ENCODE results near the gene DLST. TPM values are rescaled to one million over a fixed set of nuclear protein-coding genes. Genes with fewer than 3 reads are reported as not detected.

DLST gene
- total RNA-seq, 2 donors from 2014 or later: 68.6 to 91.6 TPM

DNA sequence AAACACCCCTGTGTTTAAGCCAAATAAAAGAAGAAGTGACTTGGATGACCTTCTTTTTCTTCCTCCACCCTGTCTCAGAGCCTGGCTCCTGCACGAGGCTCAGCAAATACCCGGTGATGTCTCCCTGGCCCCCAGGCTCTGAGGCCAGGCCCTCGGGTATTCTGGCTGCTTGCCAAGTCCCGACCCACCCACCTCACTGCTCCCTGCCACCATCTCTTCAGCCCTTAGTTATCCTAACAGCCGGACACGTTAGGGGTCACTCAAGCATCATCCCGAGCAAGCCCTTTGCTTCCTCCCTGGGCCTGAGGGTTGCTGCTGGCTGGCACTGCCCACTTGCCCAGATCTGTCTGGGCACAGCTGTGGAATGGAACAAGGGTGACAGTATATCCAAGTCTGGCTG lies 34.1 kb downstream of the DLST start:
- ATAC-seq (ENCODE audit: insufficient number of reproducible peaks, low FRiP score, low read depth): no peak
- TF ChIP-seq, protein P1, sequence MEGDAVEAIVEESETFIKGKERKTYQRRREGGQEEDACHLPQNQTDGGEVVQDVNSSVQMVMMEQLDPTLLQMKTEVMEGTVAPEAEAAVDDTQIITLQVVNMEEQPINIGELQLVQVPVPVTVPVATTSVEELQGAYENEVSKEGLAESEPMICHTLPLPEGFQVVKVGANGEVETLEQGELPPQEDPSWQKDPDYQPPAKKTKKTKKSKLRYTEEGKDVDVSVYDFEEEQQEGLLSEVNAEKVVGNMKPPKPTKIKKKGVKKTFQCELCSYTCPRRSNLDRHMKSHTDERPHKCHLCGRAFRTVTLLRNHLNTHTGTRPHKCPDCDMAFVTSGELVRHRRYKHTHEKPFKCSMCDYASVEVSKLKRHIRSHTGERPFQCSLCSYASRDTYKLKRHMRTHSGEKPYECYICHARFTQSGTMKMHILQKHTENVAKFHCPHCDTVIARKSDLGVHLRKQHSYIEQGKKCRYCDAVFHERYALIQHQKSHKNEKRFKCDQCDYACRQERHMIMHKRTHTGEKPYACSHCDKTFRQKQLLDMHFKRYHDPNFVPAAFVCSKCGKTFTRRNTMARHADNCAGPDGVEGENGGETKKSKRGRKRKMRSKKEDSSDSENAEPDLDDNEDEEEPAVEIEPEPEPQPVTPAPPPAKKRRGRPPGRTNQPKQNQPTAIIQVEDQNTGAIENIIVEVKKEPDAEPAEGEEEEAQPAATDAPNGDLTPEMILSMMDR (IDR thresholded peaks at IDR 0.05): no peak
- H3K36me3 ChIP-seq: no peaks in the 10 kb centered on the region
- H3K27ac ChIP-seq: no peak overlapping the region
- H3K27me3 ChIP-seq (replicated peaks; ENCODE audit: insufficient read depth): no peaks in the 10 kb centered on the region
- DNase-seq (ENCODE audit: low spot score): no peak
- H3K4me1 ChIP-seq (ENCODE audit: control insufficient read depth in 1 of 2, low read depth in 2 of 2): peaks cover 16 to 37% of the 10 kb centered on the region in 2 donors
- H3K4me3 ChIP-seq: no peak overlapping the region
- no peaks in the 10 kb centered on the region for H3K9me3 ChIP-seq

GRCh38 chr14:74917178-74917543 lies 35.4 kb downstream of the DLST start:
- Histone ChIP-seq H3K4me3 (no peak overlapping the region), H3K27me3 (replicated peaks; ENCODE audit: insufficient read depth) (no peaks in the 10 kb centered on the region), H3K36me3 (no peaks in the 10 kb centered on the region), H3K27ac (peak overlapping the region; percentile 55 to 56), H3K9me3 (no peaks in the 10 kb centered on the region), H3K4me1 (ENCODE audit: control insufficient read depth in 1 of 2, low read depth in 2 of 2) (peaks cover 16 to 38% of the 10 kb centered on the region in 2 donors)
- TF ChIP-seq, protein P1 (IDR thresholded peaks at IDR 0.05): no peak
- no peak for DNase-seq (ENCODE audit: low spot score)
- ATAC-seq (ENCODE audit: insufficient number of reproducible peaks, low FRiP score, low read depth): no peak

DNA sequence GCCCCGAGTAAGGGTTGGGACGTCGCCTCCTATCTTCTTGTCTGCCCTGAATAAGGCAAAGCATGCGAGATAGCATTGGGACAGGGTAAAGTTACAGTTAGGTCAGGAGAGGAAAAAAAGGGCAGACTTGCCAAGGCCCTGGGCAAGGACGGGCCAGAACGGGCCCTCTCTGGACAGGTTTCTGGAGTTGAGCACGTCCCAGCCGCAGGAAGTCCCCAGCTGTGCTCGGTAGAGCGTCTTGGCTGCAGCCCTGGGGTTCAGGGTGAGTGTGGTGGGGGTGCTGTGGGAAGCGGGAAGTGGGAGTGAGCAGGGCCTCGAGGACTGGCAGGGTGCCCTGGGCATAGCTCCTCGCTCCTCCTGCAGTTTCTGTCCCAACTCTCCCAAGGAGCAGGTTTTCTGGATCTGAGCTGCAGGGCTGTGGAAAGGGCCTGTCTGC lies 35.9 kb downstream of the DLST start:
- H3K9me3 ChIP-seq: no peaks in the 10 kb centered on the region
- H3K27ac ChIP-seq: peak overlapping the region; percentile 55 to 56
- peaks cover 16 to 43% of the 10 kb centered on the region in 2 donors for H3K4me1 ChIP-seq (ENCODE audit: control insufficient read depth in 1 of 2, low read depth in 2 of 2)
- TF ChIP-seq, protein P1 (IDR thresholded peaks at IDR 0.05): no peak
- H3K36me3 ChIP-seq: no peaks in the 10 kb centered on the region
- DNase-seq (ENCODE audit: low spot score) (no peak), ATAC-seq (ENCODE audit: insufficient number of reproducible peaks, low FRiP score, low read depth) (no peak)
- no peaks in the 10 kb centered on the region for H3K27me3 ChIP-seq (replicated peaks; ENCODE audit: insufficient read depth)
- no peak overlapping the region for H3K4me3 ChIP-seq

GRCh38 chr14:74918380-74918779 lies 36.7 kb downstream of the DLST start:
- no peaks in the 10 kb centered on the region for H3K36me3 ChIP-seq
- no peak for ATAC-seq (ENCODE audit: insufficient number of reproducible peaks, low FRiP score, low read depth)
- peak overlapping the region; percentile 38 to 45 for H3K27ac ChIP-seq
- H3K27me3 ChIP-seq (replicated peaks; ENCODE audit: insufficient read depth): no peaks in the 10 kb centered on the region
- DNase-seq (ENCODE audit: low spot score): no peak
- peaks cover 16 to 46% of the 10 kb centered on the region in 2 donors for H3K4me1 ChIP-seq (ENCODE audit: control insufficient read depth in 1 of 2, low read depth in 2 of 2)
- H3K9me3 ChIP-seq: no peaks in the 10 kb centered on the region
- TF ChIP-seq, protein P1 (IDR thresholded peaks at IDR 0.05): no peak
- H3K4me3 ChIP-seq: no peak overlapping the region

- no peak for ATAC-seq (ENCODE audit: insufficient number of reproducible peaks, low FRiP score, low read depth)
- DNase-seq (ENCODE audit: low spot score): no peak
- H3K4me1 ChIP-seq (ENCODE audit: control insufficient read depth in 1 of 2, low read depth in 2 of 2): peaks cover 11 to 35% of the 10 kb centered on the region in 2 donors
- no peaks in the 10 kb centered on the region for H3K36me3 ChIP-seq
- H3K4me3 ChIP-seq: no peak overlapping the region
- H3K27me3 ChIP-seq (replicated peaks; ENCODE audit: insufficient read depth): no peaks in the 10 kb centered on the region
- TF ChIP-seq, protein P1 (IDR thresholded peaks at IDR 0.05): no peak
- no peak overlapping the region for H3K27ac ChIP-seq
- H3K9me3 ChIP-seq: no peaks in the 10 kb centered on the region
Measured at GRCh38 chr14:74919421-74920165, 37.9 kb downstream of the DLST start.
